D721Med (cell line): ENCODE data around the gene MRRF.

ENCODE experiments used
- DNase-seq: peaks from one replicate; pipeline ENCODE4 v3.0.0; 2011; ENCODE audit warnings: low spot score; ENCODE audit not compliant: insufficient read length
- FAIRE-seq: peaks from 2 replicates; lab custom pipeline; 2011; peaks lifted over from hg19 to GRCh38; lab: Jason Lieb, UNC
- TF ChIP-seq, protein P1 (sequence below): IDR thresholded peaks from 2 replicates; pipeline ENCODE4 v1.5.1; 2012; ENCODE audit warnings: mild to moderate bottlenecking, control low read depth; ENCODE audit not compliant: insufficient read depth; ENCODE audit errors: missing control alignments

The MRRF gene

GRCh38 chr9:122347348-122348287 lies 82.9 kb downstream of the MRRF start:
- no peak for FAIRE-seq

GRCh38 chr9:122348288-122348777 lies 83.7 kb downstream of the MRRF start:
- DNase-seq (no peak), FAIRE-seq (no peak)
- TF ChIP-seq, protein P1, sequence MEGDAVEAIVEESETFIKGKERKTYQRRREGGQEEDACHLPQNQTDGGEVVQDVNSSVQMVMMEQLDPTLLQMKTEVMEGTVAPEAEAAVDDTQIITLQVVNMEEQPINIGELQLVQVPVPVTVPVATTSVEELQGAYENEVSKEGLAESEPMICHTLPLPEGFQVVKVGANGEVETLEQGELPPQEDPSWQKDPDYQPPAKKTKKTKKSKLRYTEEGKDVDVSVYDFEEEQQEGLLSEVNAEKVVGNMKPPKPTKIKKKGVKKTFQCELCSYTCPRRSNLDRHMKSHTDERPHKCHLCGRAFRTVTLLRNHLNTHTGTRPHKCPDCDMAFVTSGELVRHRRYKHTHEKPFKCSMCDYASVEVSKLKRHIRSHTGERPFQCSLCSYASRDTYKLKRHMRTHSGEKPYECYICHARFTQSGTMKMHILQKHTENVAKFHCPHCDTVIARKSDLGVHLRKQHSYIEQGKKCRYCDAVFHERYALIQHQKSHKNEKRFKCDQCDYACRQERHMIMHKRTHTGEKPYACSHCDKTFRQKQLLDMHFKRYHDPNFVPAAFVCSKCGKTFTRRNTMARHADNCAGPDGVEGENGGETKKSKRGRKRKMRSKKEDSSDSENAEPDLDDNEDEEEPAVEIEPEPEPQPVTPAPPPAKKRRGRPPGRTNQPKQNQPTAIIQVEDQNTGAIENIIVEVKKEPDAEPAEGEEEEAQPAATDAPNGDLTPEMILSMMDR, result no peak

More at GRCh38 chr9:122347348-122348287, 82.9 kb downstream of the MRRF start:
- TF ChIP-seq, protein P1, result no peak
- DNase-seq, result no peak

GRCh38 chr9:122348791-122349190 lies 84.1 kb downstream of the MRRF start:
- no peak for FAIRE-seq
- TF ChIP-seq, protein P1, result no peak
- no peak for DNase-seq

- FAIRE-seq (no peak), DNase-seq (no peak)
- TF ChIP-seq, protein P1, result no peak
Measured at GRCh38 chr9:122349201-122349600, 84.5 kb downstream of the MRRF start.

GRCh38 chr9:122350577-122351355 lies 86.1 kb downstream of the MRRF start:
- TF ChIP-seq, protein P1, result peak; percentile 95
- no peak for FAIRE-seq
- peak; percentile 76 for DNase-seq

- FAIRE-seq (no peak), DNase-seq (no peak)
- TF ChIP-seq, protein P1, result no peak
Measured at GRCh38 chr9:122354536-122355199, 90.0 kb downstream of the MRRF start.
